Endothelial cell of umbilical vein (primary cell): Measurements from ENCODE around the gene KCNE5. TPM values are rescaled to one million over a fixed set of nuclear protein-coding genes. Genes with fewer than 3 reads are reported as not detected.

ENCODE experiments used
- BruUV-seq: library from RNA; stranded (reverse); fragments of 400-500 nt; replicated peaks from 2 replicates; lab custom pipeline; 2021; lab: Mats Ljungman, UMichigan
- CTCF ChIA-PET: fragments of 300-600, 350-600 bp; sonication (Branson Sonifier 250); formaldehyde crosslinking; loops from one replicate; lab custom pipeline; 2021; ENCODE audit warnings: antibody characterized with exemption, inconsistent platforms; lab: Charles Lee
- POLR2A ChIA-PET: fragments of 300-600, 350-600 bp; sonication (Branson Sonifier 250); formaldehyde crosslinking; loops from one replicate; lab custom pipeline; 2021; ENCODE audit warnings: antibody characterized with exemption, inconsistent platforms; lab: Charles Lee
- DNase-seq: peaks from one replicate; pipeline ENCODE4 v3.0.0-alpha.2; 2011; ENCODE audit warnings: low read depth, low spot score
- FAIRE-seq: peaks from 2 replicates; lab custom pipeline; 2011; peaks lifted over from hg19 to GRCh38; lab: Jason Lieb, UNC
- H2AFZ ChIP-seq: 2 replicates; pipeline ENCODE4 v1.6.0; 2012; ENCODE audit warnings: low read depth, low read length, control low read depth, inconsistent platforms
- H3K27ac ChIP-seq: 2 replicates; pipeline ENCODE4 v1.5.1; 2011; ENCODE audit warnings: low read depth, mild to moderate bottlenecking, control low read depth, low read length, moderate library complexity; ENCODE audit not compliant: insufficient read depth
- H3K27me3 ChIP-seq, 2 experiments: 2 replicates each; pipeline versions ENCODE4 v1.6.0 to v1.6.1; 2011; ENCODE audit warnings: low read length in 2 of 2, mixed read lengths in 1 of 2; ENCODE audit not compliant: control insufficient read depth in 2 of 2, insufficient read depth in 2 of 2
- H3K36me3 ChIP-seq, 2 experiments: 2 replicates in 1 of 2; 3 replicates in 1 of 2; pipeline ENCODE4 v1.5.1; 2011; ENCODE audit warnings: low read length in 2 of 2, mild to moderate bottlenecking in 1 of 2, moderate library complexity in 1 of 2; ENCODE audit not compliant: control insufficient read depth in 2 of 2, insufficient read depth in 2 of 2; ENCODE audit errors: extremely low read depth in 1 of 2
- H3K4me1 ChIP-seq: 3 replicates; pipeline ENCODE4 v1.5.1; 2011; ENCODE audit warnings: mild to moderate bottlenecking, low read length; ENCODE audit not compliant: control insufficient read depth, insufficient read depth; ENCODE audit errors: extremely low read depth
- H3K4me2 ChIP-seq: 2 replicates; pipeline ENCODE4 v1.6.1; 2011; ENCODE audit warnings: low read length, control low read depth, mixed read lengths; ENCODE audit not compliant: insufficient read depth
- H3K4me3 ChIP-seq, 3 experiments: fragments of 200-600 bp in 1 of 3; sonication (generic), shearing (Covaris generic) in 1 of 3; replicated peaks in 1 of 3; 2 replicates each; pipeline ENCODE4 v1.5.1; 2011 to 2016; ENCODE audit warnings: control low read depth in 3 of 3, low read length in 3 of 3, mild to moderate bottlenecking in 2 of 3, inconsistent platforms in 1 of 3, low read depth in 1 of 3, moderate library complexity in 1 of 3; ENCODE audit not compliant: insufficient read depth in 1 of 3
- H3K79me2 ChIP-seq: 2 replicates; pipeline ENCODE4 v1.6.0; 2012; ENCODE audit warnings: low read length, inconsistent platforms; ENCODE audit not compliant: control insufficient read depth, insufficient read depth
- H3K9ac ChIP-seq: replicated peaks from 2 replicates; pipeline ENCODE3; 2011; ENCODE audit warnings: low read length, control low read depth; ENCODE audit not compliant: insufficient read depth; ENCODE audit errors: extremely low read depth
- H3K9me1 ChIP-seq: replicated peaks from 3 replicates; pipeline ENCODE4 v1.6.0; 2011; ENCODE audit warnings: mild to moderate bottlenecking, low read length; ENCODE audit not compliant: control insufficient read depth, insufficient read depth; ENCODE audit errors: extremely low read depth
- H3K9me3 ChIP-seq: replicated peaks from 2 replicates; pipeline ENCODE4 v1.5.1; 2012; ENCODE audit warnings: low read length, inconsistent platforms; ENCODE audit not compliant: control insufficient read depth, insufficient read depth
- H4K20me1 ChIP-seq: replicated peaks from 2 replicates; pipeline ENCODE3; 2011; ENCODE audit warnings: mild to moderate bottlenecking, low read length; ENCODE audit not compliant: control insufficient read depth, insufficient read depth; ENCODE audit errors: extremely low read depth
- CTCF ChIP-seq, 2 donors: IDR thresholded peaks; 1 replicate in 1 of 2; 2 replicates in 1 of 2; pipeline ENCODE4 v1.5.1; 2011; ENCODE audit warnings: low read length in 2 of 2, mild to moderate bottlenecking in 2 of 2, moderate library complexity in 2 of 2, control low read depth in 1 of 2, inconsistent platforms in 1 of 2, low read depth in 1 of 2; ENCODE audit not compliant: insufficient read depth in 1 of 2; ENCODE audit errors: extremely low read depth in 1 of 2
- EZH2 ChIP-seq: IDR thresholded peaks from 2 replicates; pipeline ENCODE4 v1.6.1; 2012; ENCODE audit warnings: borderline replicate concordance, low read depth, mild to moderate bottlenecking, moderate library complexity, low read length, inconsistent platforms; ENCODE audit not compliant: severe bottlenecking
- JUN ChIP-seq: IDR thresholded peaks from 2 replicates; pipeline ENCODE4 v1.6.1; 2011; ENCODE audit warnings: borderline replicate concordance, low read depth; ENCODE audit not compliant: insufficient read length, insufficient read depth
- MAX ChIP-seq: IDR thresholded peaks from 2 replicates; pipeline ENCODE4 v1.6.1; 2011; ENCODE audit not compliant: insufficient read depth, insufficient read length
- POLR2A ChIP-seq: IDR thresholded peaks from 2 replicates; pipeline ENCODE4 v1.6.1; 2012; ENCODE audit warnings: low read depth, mild to moderate bottlenecking, control low read depth, low read length
- POLR2AphosphoS5 ChIP-seq: IDR thresholded peaks from 2 replicates; pipeline ENCODE4 v1.6.1; 2012; ENCODE audit warnings: low read depth, mild to moderate bottlenecking, control low read depth, low read length, moderate library complexity; ENCODE audit not compliant: insufficient read depth
- dilution Hi-C: fragments of 300-500 bp; cut with MboI; formaldehyde crosslinking; loops from one replicate; pipeline ENCODE4 v1.15.0; 2019; ENCODE audit warnings: low sequenced_read_pairs; ENCODE audit not compliant: extremely low pct_ligation_motif_present
- intact Hi-C: fragments of 100-400 bp; cut with micrococcal nuclease; formaldehyde crosslinking; loops from one replicate; pipeline ENCODE4 v1.10.0; 2022
- polyA plus RNA-seq, 4 experiments: library from polyadenylated mRNA; depleted of rRNA in 3 of 4; stranded (reverse) in 3 of 4; unstranded in 1 of 4; fragments of >200 nt; gene quantifications; 2 replicates each; pipeline versions ENCODE4 v1.2.1 to v1.2.3, GENCODE V29; 2011 to 2012; ENCODE audit warnings: missing spikeins in 1 of 4
- total RNA-seq: library from RNA; stranded (reverse); gene quantifications from 2 replicates; pipeline ENCODE4 v1.2.3, GENCODE V29; 2021

KCNE5 gene
- total and polyA plus RNA-seq, 2 donors (not counting 3 experiments of a cell fraction or from before 2014, with no cell fraction given): 0.15 to 0.31 TPM

- Histone ChIP-seq H3K9me3 (no peaks in the 10 kb centered on the region), H3K4me2 (no peak overlapping the region), H3K27ac (no peak overlapping the region), H3K9me1 (no peaks in the 10 kb centered on the region), H2AFZ (no peak overlapping the region), H4K20me1 (no peaks in the 10 kb centered on the region), H3K4me3 (no peak overlapping the region), H3K9ac (no peak overlapping the region), H3K79me2 (no peaks in the 10 kb centered on the region), H3K27me3 (peaks cover 0 to under 1% of the 10 kb centered on the region in 2 experiments), H3K4me1 (no peaks in the 10 kb centered on the region), H3K36me3 (no peaks in the 10 kb centered on the region)
- FAIRE-seq (no peak), DNase-seq (no peak)
- BruUV-seq: no TSS peak
- ChIA-PET POLR2A (no interaction called here), CTCF (no interaction called here)
- no peak for TF ChIP-seq CTCF (IDR thresholded peaks at IDR 0.05; ENCODE audit: extremely low read depth in 1 of 2, insufficient read depth in 1 of 2, low read depth in 1 of 2, low read length in 2 of 2)
- TF ChIP-seq POLR2A: no peak
- TF ChIP-seq EZH2: no peak
- TF ChIP-seq POLR2AphosphoS5: no peak
- dilution Hi-C loops (no loop called here), intact Hi-C loops (no loop called here)
Observed at GRCh38 chrX:109596015-109596414, 29.0 kb downstream of the KCNE5 start.

- dilution Hi-C loops (no loop called here), intact Hi-C loops (no loop called here)
Observed at GRCh38 chrX:109590176-109590575, 34.8 kb downstream of the KCNE5 start.

More at GRCh38 chrX:109590176-109590575, 34.8 kb downstream of the KCNE5 start:
- no peaks in the 10 kb centered on the region for H3K9me1 ChIP-seq
- peaks cover 0 to 3% of the 10 kb centered on the region in 2 experiments for H3K27me3 ChIP-seq
- H3K9ac ChIP-seq: no peak overlapping the region
- no peaks in the 10 kb centered on the region for H3K4me1 ChIP-seq
- H3K4me3 ChIP-seq: no peak overlapping the region
- no peaks in the 10 kb centered on the region for H4K20me1 ChIP-seq
- ChIA-PET POLR2A (no interaction called here), CTCF (no interaction called here)
- no peak for TF ChIP-seq MAX
- no peak for TF ChIP-seq JUN
- TF ChIP-seq POLR2AphosphoS5: no peak
- TF ChIP-seq CTCF (IDR thresholded peaks at IDR 0.05; ENCODE audit: extremely low read depth in 1 of 2, insufficient read depth in 1 of 2, low read depth in 1 of 2, low read length in 2 of 2): no peak
- H2AFZ ChIP-seq: no peak overlapping the region
- FAIRE-seq: no peak
- no peak overlapping the region for H3K4me2 ChIP-seq
- no peak overlapping the region for H3K27ac ChIP-seq
- no peaks in the 10 kb centered on the region for H3K36me3 ChIP-seq
- BruUV-seq: no TSS peak
- no peak for DNase-seq
- no peaks in the 10 kb centered on the region for H3K9me3 ChIP-seq
- no peaks in the 10 kb centered on the region for H3K79me2 ChIP-seq
